Neuronal stem cell (in vitro differentiated cells): ENCODE results near the gene SCRG1.

Experiments
- DNase-seq: peaks from one replicate; pipeline ENCODE4 v3.0.0-alpha.2; 2013; ENCODE audit warnings: low spot score
- H2AFZ ChIP-seq: one replicate; pipeline ENCODE4 v1.6.1; 2013; ENCODE audit warnings: mild to moderate bottlenecking, low read length, inconsistent platforms
- H2AK5ac ChIP-seq: 2 replicates; pipeline ENCODE4 v1.6.1; 2013; ENCODE audit warnings: low read depth, mild to moderate bottlenecking, inconsistent platforms, low read length, moderate library complexity, mixed read lengths
- H2BK120ac ChIP-seq: 2 replicates; pipeline ENCODE4 v1.6.1; 2013; ENCODE audit warnings: low read depth, mild to moderate bottlenecking, inconsistent platforms, low read length, moderate library complexity, mixed read lengths
- H2BK12ac ChIP-seq: one replicate; pipeline ENCODE4 v1.6.1; 2013; ENCODE audit warnings: low read length, inconsistent platforms
- H2BK15ac ChIP-seq: 2 replicates; pipeline ENCODE4 v1.6.1; 2013; ENCODE audit warnings: mild to moderate bottlenecking, low read length, inconsistent platforms, mixed read lengths
- H2BK5ac ChIP-seq: one replicate; pipeline ENCODE4 v1.6.1; 2013; ENCODE audit warnings: inconsistent platforms, mild to moderate bottlenecking, low read length, moderate library complexity
- H3K14ac ChIP-seq: one replicate; pipeline ENCODE4 v1.6.1; 2013; ENCODE audit warnings: low read length, inconsistent platforms
- H3K18ac ChIP-seq: 2 replicates; pipeline ENCODE4 v1.6.1; 2013; ENCODE audit warnings: low read length, inconsistent platforms
- H3K23ac ChIP-seq: 2 replicates; pipeline ENCODE4 v1.6.1; 2013; ENCODE audit warnings: low read depth, mild to moderate bottlenecking, mixed read lengths, low read length, inconsistent platforms; ENCODE audit not compliant: poor library complexity
- H3K27ac ChIP-seq: replicated peaks from 3 replicates; pipeline ENCODE4 v1.5.1; 2013; ENCODE audit warnings: low read length, inconsistent platforms
- H3K27me3 ChIP-seq, 3 experiments: 2 replicates each; pipeline ENCODE4 v1.6.1; 2013; ENCODE audit warnings: low read length in 3 of 3, mild to moderate bottlenecking in 2 of 3, inconsistent platforms in 1 of 3, low read depth in 1 of 3, mixed read lengths in 1 of 3, moderate library complexity in 1 of 3; ENCODE audit not compliant: control insufficient read depth in 3 of 3, insufficient read depth in 3 of 3
- H3K36me3 ChIP-seq, 2 donors: replicated peaks in 1 of 2; 2 replicates each; pipeline ENCODE4 v1.6.1; 2013; ENCODE audit warnings: low read length in 2 of 2; ENCODE audit not compliant: control insufficient read depth in 2 of 2, insufficient read depth in 2 of 2
- H3K4ac ChIP-seq: 2 replicates; pipeline ENCODE4 v1.6.1; 2013; ENCODE audit warnings: inconsistent platforms, mild to moderate bottlenecking, low read length, moderate library complexity
- H3K4me1 ChIP-seq, 2 donors: 1 replicate in 1 of 2; 2 replicates in 1 of 2; pipeline ENCODE4 v1.6.1; 2013; ENCODE audit warnings: low read length in 2 of 2, low read depth in 1 of 2; ENCODE audit not compliant: control insufficient read depth in 2 of 2, insufficient read depth in 1 of 2
- H3K4me2 ChIP-seq: one replicate; pipeline ENCODE4 v1.6.1; 2013; ENCODE audit warnings: mild to moderate bottlenecking, low read length, inconsistent platforms; ENCODE audit not compliant: insufficient read depth, poor library complexity, severe bottlenecking
- H3K4me3 ChIP-seq, 2 donors: 2 replicates each; pipeline ENCODE4 v1.5.1; 2013; ENCODE audit warnings: low read length in 2 of 2, mild to moderate bottlenecking in 2 of 2, inconsistent platforms in 1 of 2, moderate library complexity in 1 of 2
- H3K79me1 ChIP-seq: one replicate; pipeline ENCODE4 v1.6.1; 2013; ENCODE audit warnings: low read depth, mild to moderate bottlenecking, inconsistent platforms, low read length, moderate library complexity
- H3K9ac ChIP-seq: one replicate; pipeline ENCODE4 v1.6.1; 2013; ENCODE audit warnings: mild to moderate bottlenecking, low read depth, low read length, inconsistent platforms; ENCODE audit not compliant: poor library complexity
- H3K9me3 ChIP-seq, 2 donors: replicated peaks in 1 of 2; 2 replicates each; pipeline versions ENCODE3 to v1.6.1; 2013; ENCODE audit warnings: low read length in 2 of 2, mild to moderate bottlenecking in 2 of 2, inconsistent platforms in 1 of 2, low read depth in 1 of 2, mixed read lengths in 1 of 2, moderate library complexity in 1 of 2; ENCODE audit not compliant: control insufficient read depth in 2 of 2, insufficient read depth in 1 of 2
- H4K8ac ChIP-seq: one replicate; pipeline ENCODE4 v1.6.1; 2013; ENCODE audit warnings: low read depth, mild to moderate bottlenecking, inconsistent platforms, low read length, moderate library complexity
- H4K91ac ChIP-seq: one replicate; pipeline ENCODE4 v1.6.1; 2013; ENCODE audit warnings: low read length, low read depth, mild to moderate bottlenecking, inconsistent platforms; ENCODE audit not compliant: poor library complexity
- WGBS, 2 donors: extraction: QIAGEN DNeasy Blood & Tissue Kit; methylation state at CpG; one replicate each; pipeline ENCODE4 v1.1.7; 2013; ENCODE audit warnings: missing lambda C conversion rate in 2 of 2, mixed read lengths in 1 of 2; ENCODE audit not compliant: insufficient read length in 2 of 2, insufficient replicate concordance in 1 of 2; ENCODE audit errors: extremely low coverage in 2 of 2; 5-methylcytosine and 5-hydroxymethylcytosine counted together

The SCRG1 gene

DNA sequence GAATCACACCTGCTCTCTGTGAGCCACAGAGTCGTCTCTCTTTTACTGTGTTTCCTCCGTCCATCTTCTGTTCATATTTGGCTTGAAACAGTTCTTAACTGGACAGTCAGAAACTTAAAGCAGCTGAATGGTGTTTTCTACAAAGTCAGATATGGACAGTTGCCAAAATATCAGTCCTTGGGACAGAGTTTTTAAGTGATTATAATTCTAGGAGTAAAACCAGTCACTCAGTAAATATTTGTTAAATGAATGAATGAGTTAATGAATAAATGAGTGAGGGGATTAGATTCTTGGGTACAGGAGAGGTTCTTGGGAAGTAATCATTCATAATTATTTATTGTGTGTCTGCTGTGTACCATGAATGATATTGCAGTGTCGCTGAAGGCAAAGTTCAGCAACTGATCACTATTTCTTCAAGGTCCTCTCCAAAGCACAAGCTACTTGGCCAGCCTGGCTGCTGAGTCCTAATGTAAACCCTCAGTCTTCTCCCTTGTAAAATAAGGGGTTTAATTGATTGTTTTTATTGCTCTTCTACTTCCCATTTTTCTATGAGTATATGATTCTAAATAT, 5.5 kb upstream of the SCRG1 start:
- no peak overlapping the region for H3K4me3 ChIP-seq
- no peaks in the 10 kb centered on the region for H3K79me1 ChIP-seq
- no CpG with 5 or more reads among the region's 3 CpGs for WGBS, 2 donors
- H3K36me3 ChIP-seq = no peaks in the 10 kb centered on the region
- no peaks in the 10 kb centered on the region for H3K27me3 ChIP-seq
- H2BK15ac ChIP-seq = no peak overlapping the region
- no peak overlapping the region for H3K4me2 ChIP-seq
- H4K8ac ChIP-seq = no peak overlapping the region
- DNase-seq = no peak
- no peak overlapping the region for H3K4ac ChIP-seq
- H2BK5ac ChIP-seq = no peak overlapping the region
- H2AK5ac ChIP-seq = no peak overlapping the region
- no peaks in the 10 kb centered on the region for H3K9me3 ChIP-seq
- no peak overlapping the region for H3K27ac ChIP-seq
- no peak overlapping the region for H3K9ac ChIP-seq
- H4K91ac ChIP-seq = no peak overlapping the region
- no peak overlapping the region for H3K14ac ChIP-seq
- H2BK12ac ChIP-seq = no peak overlapping the region
- no peaks in the 10 kb centered on the region for H3K4me1 ChIP-seq
- H2BK120ac ChIP-seq = no peak overlapping the region
- H3K18ac ChIP-seq = no peak overlapping the region
- H2AFZ ChIP-seq = no peak overlapping the region
- no peak overlapping the region for H3K23ac ChIP-seq

DNA sequence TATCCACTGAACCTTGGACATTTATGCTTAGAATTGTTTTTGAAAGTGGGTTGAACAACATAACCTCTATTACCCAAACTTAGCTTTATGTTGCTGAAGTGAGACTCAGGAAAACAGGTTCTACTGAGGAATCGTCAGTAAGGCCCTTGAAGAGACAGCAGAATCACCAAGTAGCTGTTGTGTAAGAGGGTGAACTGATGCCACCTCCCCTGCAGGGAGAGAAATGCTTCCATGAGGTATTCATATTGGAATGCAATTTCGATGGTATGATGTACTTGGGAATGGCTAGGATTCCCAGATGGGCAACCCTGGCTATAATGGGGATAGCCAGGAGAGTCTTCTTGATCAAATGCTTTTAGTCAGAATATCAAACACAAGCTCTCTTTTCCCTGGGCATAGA, 4.1 kb upstream of the SCRG1 start:
- Histone ChIP-seq H3K4me2 (no peak overlapping the region), H2AFZ (no peak overlapping the region), H3K23ac (no peak overlapping the region), H4K8ac (no peak overlapping the region), H3K4me1 (peaks cover 0 to 3% of the 10 kb centered on the region in 2 donors), H2BK12ac (no peak overlapping the region), H2BK15ac (no peak overlapping the region), H2AK5ac (no peak overlapping the region), H2BK120ac (no peak overlapping the region), H3K14ac (no peak overlapping the region), H3K27ac (no peak overlapping the region), H3K4ac (no peak overlapping the region), H3K9me3 (no peaks in the 10 kb centered on the region), H3K9ac (no peak overlapping the region), H3K79me1 (no peaks in the 10 kb centered on the region), H4K91ac (no peak overlapping the region), H3K27me3 (no peaks in the 10 kb centered on the region), H2BK5ac (no peak overlapping the region), H3K18ac (no peak overlapping the region), H3K36me3 (no peaks in the 10 kb centered on the region), H3K4me3 (no peak overlapping the region)
- WGBS, 2 donors = no CpG with 5 or more reads among the region's 2 CpGs
- no peak for DNase-seq

DNA sequence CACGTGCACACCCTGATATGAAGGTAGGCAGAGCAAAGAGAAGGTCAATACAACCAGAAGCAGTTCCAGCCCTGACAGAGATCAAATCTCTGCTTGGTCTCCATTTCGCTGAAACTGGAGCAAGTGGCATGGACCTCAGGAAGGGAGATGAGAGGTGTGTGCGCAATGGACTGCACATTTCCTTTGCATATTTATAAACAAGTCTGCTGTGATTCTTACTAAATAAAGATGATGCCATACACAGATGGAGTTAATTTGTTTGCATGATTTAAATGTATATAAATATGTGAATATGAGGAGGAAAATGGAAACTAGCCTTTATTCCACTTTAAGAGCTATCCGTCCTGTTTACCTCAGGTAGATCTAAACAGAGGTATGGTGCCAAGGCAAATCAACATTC, 2.1 kb upstream of the SCRG1 start:
- Histone ChIP-seq H3K4ac (no peak overlapping the region), H3K79me1 (no peaks in the 10 kb centered on the region), H2BK12ac (no peak overlapping the region), H3K18ac (no peak overlapping the region), H3K9me3 (no peaks in the 10 kb centered on the region), H4K8ac (no peak overlapping the region), H2BK120ac (no peak overlapping the region), H2BK15ac (no peak overlapping the region), H3K4me2 (no peak overlapping the region), H2AFZ (no peak overlapping the region), H3K27ac (no peak overlapping the region), H3K4me3 (no peak overlapping the region), H2AK5ac (no peak overlapping the region), H2BK5ac (no peak overlapping the region), H3K23ac (no peak overlapping the region), H3K14ac (no peak overlapping the region), H4K91ac (no peak overlapping the region), H3K27me3 (no peaks in the 10 kb centered on the region), H3K36me3 (no peaks in the 10 kb centered on the region), H3K4me1 (peaks cover 2 to 12% of the 10 kb centered on the region in 2 donors), H3K9ac (no peak overlapping the region)
- no peak for DNase-seq
- WGBS, 2 donors = no CpG with 5 or more reads among the region's 4 CpGs

DNA sequence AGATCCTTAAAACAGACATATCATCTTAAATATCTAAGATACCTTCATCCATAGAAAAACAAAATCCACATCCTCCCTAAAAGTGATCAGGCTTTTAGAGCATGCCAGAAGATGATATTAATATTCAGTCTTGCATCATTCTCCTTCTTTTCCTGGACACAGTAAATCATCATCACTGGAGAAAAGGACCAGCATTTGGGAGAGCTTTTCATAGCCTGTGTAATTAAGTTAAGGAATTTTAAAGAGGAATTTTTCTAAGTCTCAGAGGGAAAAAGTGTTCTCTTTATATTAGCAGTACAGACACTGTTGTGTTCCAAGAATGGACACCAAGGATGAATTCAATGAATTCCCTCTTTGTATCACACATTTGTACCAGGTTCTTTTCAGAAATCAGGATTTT, 696 bp downstream of the SCRG1 start:
- H3K14ac ChIP-seq = no peak overlapping the region
- H3K4me3 ChIP-seq = peak overlapping the region in 1 of 2 donors; percentile 27
- H4K91ac ChIP-seq = no peak overlapping the region
- no peak overlapping the region for H2AK5ac ChIP-seq
- no peak overlapping the region for H2BK5ac ChIP-seq
- no peak overlapping the region for H3K4me2 ChIP-seq
- DNase-seq = no peak
- H3K27me3 ChIP-seq = no peaks in the 10 kb centered on the region
- H3K36me3 ChIP-seq = peaks cover 0 to 9% of the 10 kb centered on the region in 2 donors
- no peak overlapping the region for H2BK15ac ChIP-seq
- H4K8ac ChIP-seq = no peak overlapping the region
- H3K27ac ChIP-seq = no peak overlapping the region
- H2BK12ac ChIP-seq = no peak overlapping the region
- H2BK120ac ChIP-seq = no peak overlapping the region
- no peak overlapping the region for H3K18ac ChIP-seq
- peaks cover 0 to 9% of the 10 kb centered on the region in 2 donors for H3K9me3 ChIP-seq
- H3K23ac ChIP-seq = no peak overlapping the region
- H3K4ac ChIP-seq = no peak overlapping the region
- H2AFZ ChIP-seq = peak overlapping the region; percentile 84
- H3K9ac ChIP-seq = no peak overlapping the region
- peaks cover 2 to 12% of the 10 kb centered on the region in 2 donors for H3K4me1 ChIP-seq
- no peaks in the 10 kb centered on the region for H3K79me1 ChIP-seq
